Measurements from ENCODE around the gene CREBBP. TPM values are rescaled to one million over a fixed set of nuclear protein-coding genes. Genes with fewer than 3 reads are reported as not detected.

Gene CREBBP
- polyA plus RNA-seq, 2 of the 4 experiments (the other 2 are of a cell fraction), result 8.0 to 13.4 TPM

DNA sequence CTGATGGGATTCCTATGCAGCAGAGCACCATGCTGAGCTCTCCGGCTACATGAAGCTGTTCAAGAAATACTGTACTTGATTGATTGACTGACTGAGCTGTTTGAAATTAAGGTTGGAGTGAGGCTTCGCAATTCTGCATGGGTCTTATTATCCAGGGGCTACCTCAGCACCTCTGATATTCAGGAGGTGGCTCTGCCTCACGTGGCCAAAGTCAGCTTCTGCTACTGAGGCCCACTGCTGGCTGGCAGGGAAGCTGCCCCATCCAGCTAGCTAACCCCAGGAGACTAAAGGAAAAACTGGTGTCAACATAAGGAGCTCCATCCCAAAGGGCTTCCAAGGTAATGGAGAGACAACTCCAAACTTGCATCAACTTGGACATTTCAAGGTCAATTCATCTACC, 97.0 kb downstream of the CREBBP start (continued):
- TF ChIP-seq HOXA7 (CRISPR knock-in tag; IDR thresholded peaks at IDR 0.05) (no peak), HMGXB4 (CRISPR knock-in tag; IDR thresholded peaks at IDR 0.05; ENCODE audit: borderline replicate concordance) (no peak)

GRCh38 chr16:3782566-3782965, 97.9 kb downstream of the CREBBP start:
- Histone ChIP-seq H3K4me1 (no peaks in the 10 kb centered on the region), H3K4me2 (no peak overlapping the region), H3K9me3 (no peaks in the 10 kb centered on the region), H3K4me3 (no peak overlapping the region), H3K27ac (no peak overlapping the region)
- DNase-seq (ENCODE audit: low read depth in 1 of 2, low spot score in 1 of 2), result no peak
- POLR2A ChIA-PET, result no interaction called here
- no peak for ATAC-seq
- WGBS (ENCODE audit: missing lambda C conversion rate), result 90% methylated on average over 7 of the region's 7 CpGs
- FAIRE-seq, result no peak
- TF ChIP-seq ZFP36 (IDR thresholded peaks at IDR 0.05; ENCODE audit: borderline replicate concordance, partially characterized antibody), result no peak
- TF ChIP-seq ZC3H11A (IDR thresholded peaks at IDR 0.05), result no peak
- TF ChIP-seq BCL3 (IDR thresholded peaks at IDR 0.05), result no peak
- TF ChIP-seq GATA3 (IDR thresholded peaks at IDR 0.05; ENCODE audit: borderline replicate concordance), result no peak
- TF ChIP-seq USF2 (IDR thresholded peaks at IDR 0.05), result no peak
- TF ChIP-seq RAD21 (conservative IDR thresholded peaks at IDR 0.05 in 1 of 2, IDR thresholded peaks at IDR 0.05 in 1 of 2), result no peak
- TF ChIP-seq, protein P1, sequence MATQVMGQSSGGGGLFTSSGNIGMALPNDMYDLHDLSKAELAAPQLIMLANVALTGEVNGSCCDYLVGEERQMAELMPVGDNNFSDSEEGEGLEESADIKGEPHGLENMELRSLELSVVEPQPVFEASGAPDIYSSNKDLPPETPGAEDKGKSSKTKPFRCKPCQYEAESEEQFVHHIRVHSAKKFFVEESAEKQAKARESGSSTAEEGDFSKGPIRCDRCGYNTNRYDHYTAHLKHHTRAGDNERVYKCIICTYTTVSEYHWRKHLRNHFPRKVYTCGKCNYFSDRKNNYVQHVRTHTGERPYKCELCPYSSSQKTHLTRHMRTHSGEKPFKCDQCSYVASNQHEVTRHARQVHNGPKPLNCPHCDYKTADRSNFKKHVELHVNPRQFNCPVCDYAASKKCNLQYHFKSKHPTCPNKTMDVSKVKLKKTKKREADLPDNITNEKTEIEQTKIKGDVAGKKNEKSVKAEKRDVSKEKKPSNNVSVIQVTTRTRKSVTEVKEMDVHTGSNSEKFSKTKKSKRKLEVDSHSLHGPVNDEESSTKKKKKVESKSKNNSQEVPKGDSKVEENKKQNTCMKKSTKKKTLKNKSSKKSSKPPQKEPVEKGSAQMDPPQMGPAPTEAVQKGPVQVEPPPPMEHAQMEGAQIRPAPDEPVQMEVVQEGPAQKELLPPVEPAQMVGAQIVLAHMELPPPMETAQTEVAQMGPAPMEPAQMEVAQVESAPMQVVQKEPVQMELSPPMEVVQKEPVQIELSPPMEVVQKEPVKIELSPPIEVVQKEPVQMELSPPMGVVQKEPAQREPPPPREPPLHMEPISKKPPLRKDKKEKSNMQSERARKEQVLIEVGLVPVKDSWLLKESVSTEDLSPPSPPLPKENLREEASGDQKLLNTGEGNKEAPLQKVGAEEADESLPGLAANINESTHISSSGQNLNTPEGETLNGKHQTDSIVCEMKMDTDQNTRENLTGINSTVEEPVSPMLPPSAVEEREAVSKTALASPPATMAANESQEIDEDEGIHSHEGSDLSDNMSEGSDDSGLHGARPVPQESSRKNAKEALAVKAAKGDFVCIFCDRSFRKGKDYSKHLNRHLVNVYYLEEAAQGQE (IDR thresholded peaks at IDR 0.05), result no peak
- TF ChIP-seq FOSB (CRISPR knock-in tag; IDR thresholded peaks at IDR 0.05), result no peak
- TF ChIP-seq JUNB (IDR thresholded peaks at IDR 0.05), result no peak
- TF ChIP-seq ZSCAN20 (CRISPR knock-in tag; IDR thresholded peaks at IDR 0.05), result no peak
- no peak for TF ChIP-seq JUN (IDR thresholded peaks at IDR 0.05)
- TF ChIP-seq PBX3 (IDR thresholded peaks at IDR 0.05), result no peak
- no peak for TF ChIP-seq PHF8 (IDR thresholded peaks at IDR 0.05; ENCODE audit: borderline replicate concordance, low read depth)
- no peak for TF ChIP-seq EP300 (IDR thresholded peaks at IDR 0.05)
- TF ChIP-seq, protein P2, sequence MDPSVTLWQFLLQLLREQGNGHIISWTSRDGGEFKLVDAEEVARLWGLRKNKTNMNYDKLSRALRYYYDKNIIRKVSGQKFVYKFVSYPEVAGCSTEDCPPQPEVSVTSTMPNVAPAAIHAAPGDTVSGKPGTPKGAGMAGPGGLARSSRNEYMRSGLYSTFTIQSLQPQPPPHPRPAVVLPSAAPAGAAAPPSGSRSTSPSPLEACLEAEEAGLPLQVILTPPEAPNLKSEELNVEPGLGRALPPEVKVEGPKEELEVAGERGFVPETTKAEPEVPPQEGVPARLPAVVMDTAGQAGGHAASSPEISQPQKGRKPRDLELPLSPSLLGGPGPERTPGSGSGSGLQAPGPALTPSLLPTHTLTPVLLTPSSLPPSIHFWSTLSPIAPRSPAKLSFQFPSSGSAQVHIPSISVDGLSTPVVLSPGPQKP (IDR thresholded peaks at IDR 0.05; ENCODE audit: low read depth, low read length), result no peak
- no peak for TF ChIP-seq POLR2A (IDR thresholded peaks at IDR 0.05; ENCODE audit: low read length)
- no peak for TF ChIP-seq TP53 (CRISPR knock-in tag; IDR thresholded peaks at IDR 0.05)
- CTCF ChIA-PET, result interaction anchor here (2.5 kb wide), 1 partner anchor 12 kb away, joined by 7 read pairs; no protein-coding TSS in a partner anchor

Data from A549 (cell line).